GM23338 (cell line): ENCODE measurements around the gene CRAMP1. TPM values are rescaled to one million over a fixed set of nuclear protein-coding genes. Genes with fewer than 3 reads are reported as not detected.

ENCODE experiments used
- ATAC-seq: fragments of 200-7000 bp; cut with Tn5 transposase; 3 replicates; pipeline ENCODE4 v1.9.1; 2020
- DNase-seq: peaks from one replicate; pipeline ENCODE4 v3.0.0-alpha.2; 2015; ENCODE audit warnings: low spot score
- H2AFZ ChIP-seq: fragments of 200-600 bp; sonication (generic); 2 replicates; pipeline ENCODE4 v1.8.0; 2016; ENCODE audit warnings: antibody characterized with exemption, mild to moderate bottlenecking, moderate library complexity
- H3F3A ChIP-seq: fragments of 200-600 bp; sonication (generic); replicated peaks from 2 replicates; pipeline ENCODE4 v1.8.0; 2017; ENCODE audit warnings: antibody characterized with exemption, mixed run types, low read depth
- H3K27ac ChIP-seq: fragments of 200-600 bp; sonication (generic); 2 replicates; pipeline ENCODE4 v1.6.1; 2016; ENCODE audit warnings: low read depth
- H3K27me3 ChIP-seq: fragments of 200-600 bp; sonication (generic); 2 replicates; pipeline ENCODE4 v1.8.0; 2016; ENCODE audit warnings: mild to moderate bottlenecking, mixed run types, moderate library complexity; ENCODE audit not compliant: insufficient read depth
- H3K36me3 ChIP-seq: fragments of 200-600 bp; sonication (generic); 2 replicates; pipeline ENCODE4 v1.8.0; 2016; ENCODE audit warnings: mild to moderate bottlenecking; ENCODE audit not compliant: insufficient read depth
- H3K4me1 ChIP-seq: fragments of 200-600 bp; sonication (generic); 2 replicates; pipeline ENCODE4 v1.8.0; 2016; ENCODE audit warnings: mild to moderate bottlenecking, moderate library complexity; ENCODE audit not compliant: insufficient read depth
- H3K4me2 ChIP-seq: fragments of 200-600 bp; sonication (generic); 2 replicates; pipeline ENCODE4 v1.7.1; 2017; ENCODE audit warnings: mixed run types
- H3K4me3 ChIP-seq: fragments of 200-600 bp; sonication (generic); 2 replicates; pipeline ENCODE4 v1.6.1; 2016; ENCODE audit warnings: mixed run types
- H3K79me2 ChIP-seq: fragments of 200-600 bp; sonication (generic); replicated peaks from 2 replicates; pipeline ENCODE4 v1.8.0; 2017; ENCODE audit warnings: mild to moderate bottlenecking; ENCODE audit not compliant: insufficient read depth
- H3K9me2 ChIP-seq: fragments of 200-600 bp; sonication (generic); 2 replicates; pipeline ENCODE4 v1.8.0; 2017; ENCODE audit not compliant: insufficient read depth
- H4K20me1 ChIP-seq: fragments of 200-600 bp; sonication (generic); replicated peaks from 2 replicates; pipeline ENCODE4 v1.8.0; 2017; ENCODE audit warnings: mild to moderate bottlenecking; ENCODE audit not compliant: insufficient read depth
- H3K27ac Mint-ChIP-seq: 2 replicates; pipeline ENCODE4 v1.8.0; 2020; ENCODE audit warnings: inconsistent platforms, mild to moderate bottlenecking, moderate library complexity, mixed read lengths
- H3K27me3 Mint-ChIP-seq: 3 replicates; pipeline ENCODE4 v1.8.0; 2022; ENCODE audit warnings: low read depth, mild to moderate bottlenecking, moderate library complexity, mixed read lengths, inconsistent platforms; ENCODE audit not compliant: insufficient read depth, poor library complexity
- H3K36me3 Mint-ChIP-seq: 3 replicates; pipeline ENCODE4 v1.8.0; 2021; ENCODE audit warnings: low read depth, mild to moderate bottlenecking, inconsistent platforms, moderate library complexity, mixed read lengths
- H3K4me1 Mint-ChIP-seq: 3 replicates; pipeline ENCODE4 v1.8.0; 2020; ENCODE audit warnings: mild to moderate bottlenecking, inconsistent platforms, mixed read lengths
- H3K4me3 Mint-ChIP-seq: 3 replicates; pipeline ENCODE4 v1.8.0; 2021; ENCODE audit warnings: moderate library complexity, mild to moderate bottlenecking, inconsistent platforms, mixed read lengths
- H3K9me3 Mint-ChIP-seq: 3 replicates; pipeline ENCODE4 v1.8.0; 2020; ENCODE audit warnings: moderate library complexity, mild to moderate bottlenecking, inconsistent platforms, mixed read lengths
- CREB1 ChIP-seq: fragments of 250-450 bp; sonication (Bioruptor Pico); IDR thresholded peaks from 2 replicates; pipeline ENCODE4 v1.5.0; 2020; ENCODE audit warnings: low read depth, mild to moderate bottlenecking, moderate library complexity
- EZH2 ChIP-seq: fragments of 200-600 bp; sonication (generic); IDR thresholded peaks from one replicate; pipeline ENCODE4 v1.8.0; 2017; ENCODE audit warnings: antibody characterized with exemption, mild to moderate bottlenecking, low read depth; ENCODE audit not compliant: unreplicated experiment
- EZH2phosphoT487 ChIP-seq: fragments of 200-600 bp; sonication (generic); IDR thresholded peaks from one replicate; pipeline ENCODE4 v1.8.1; 2018; ENCODE audit warnings: antibody characterized with exemption; ENCODE audit not compliant: unreplicated experiment
- JUNB ChIP-seq: IDR thresholded peaks from one replicate; pipeline ENCODE4 v1.6.1; 2016; ENCODE audit warnings: antibody characterized with exemption; ENCODE audit not compliant: unreplicated experiment
- NANOG ChIP-seq: IDR thresholded peaks from 2 replicates; pipeline ENCODE4 v1.6.1; 2016; ENCODE audit warnings: antibody characterized with exemption, borderline replicate concordance
- POLR2AphosphoS5 ChIP-seq: IDR thresholded peaks from 2 replicates; pipeline ENCODE4 v1.6.1; 2016; ENCODE audit warnings: antibody characterized with exemption, low read depth
- STAT1 ChIP-seq: IDR thresholded peaks from one replicate; pipeline ENCODE4 v1.6.1; 2016; ENCODE audit warnings: antibody characterized with exemption; ENCODE audit not compliant: unreplicated experiment
- ZNF114 ChIP-seq: fragments of 250-450 bp; sonication (Bioruptor Pico); IDR thresholded peaks from 2 replicates; pipeline ENCODE4 v1.5.0; 2020; ENCODE audit warnings: mild to moderate bottlenecking, moderate library complexity
- ZNF331 ChIP-seq: fragments of 250-450 bp; sonication (Bioruptor Pico); IDR thresholded peaks from 2 replicates; pipeline ENCODE4 v1.5.0; 2020; ENCODE audit warnings: low read depth, mild to moderate bottlenecking, moderate library complexity
- polyA plus RNA-seq: library from polyadenylated mRNA; unstranded; fragments of >200 nt; fragmentation: Nextera tagmentation; extraction: Ambion mirVana; gene quantifications from 2 replicates; pipeline ENCODE4 v1.2.1, GENCODE V29; 2016
- total RNA-seq: library from RNA; depleted of rRNA; stranded (reverse); fragments of >200 nt; shearing (Covaris generic); gene quantifications from 2 replicates; pipeline ENCODE4 v1.2.3, GENCODE V29; 2014
- TF ChIP-seq, protein P1 (sequence below): IDR thresholded peaks from 2 replicates; pipeline ENCODE4 v1.6.1; 2016; ENCODE audit warnings: antibody characterized with exemption
- TF ChIP-seq, protein P2 (sequence below), 2 experiments: fragments of 200-600 bp in 1 of 2; sonication (generic) in 1 of 2; conservative IDR thresholded peaks; 2 replicates each; pipeline versions ENCODE4 v1.5.1 to v1.6.1; 2016 to 2017; ENCODE audit warnings: antibody characterized with exemption in 2 of 2, low read depth in 2 of 2, mild to moderate bottlenecking in 2 of 2, moderate library complexity in 1 of 2
- TF ChIP-seq, protein P3 (sequence below): fragments of 250-450 bp; sonication (Bioruptor Pico); IDR thresholded peaks from 2 replicates; pipeline ENCODE4 v1.5.0; 2020; ENCODE audit warnings: mild to moderate bottlenecking, moderate library complexity
- TF ChIP-seq, protein P4 (sequence below): IDR thresholded peaks from one replicate; pipeline ENCODE4 v1.6.1; 2018; ENCODE audit warnings: antibody characterized with exemption; ENCODE audit not compliant: unreplicated experiment

CRAMP1 gene
- total and polyA plus RNA-seq, 2 experiments from 2014 or later = 3.4 to 16.7 TPM

DNA sequence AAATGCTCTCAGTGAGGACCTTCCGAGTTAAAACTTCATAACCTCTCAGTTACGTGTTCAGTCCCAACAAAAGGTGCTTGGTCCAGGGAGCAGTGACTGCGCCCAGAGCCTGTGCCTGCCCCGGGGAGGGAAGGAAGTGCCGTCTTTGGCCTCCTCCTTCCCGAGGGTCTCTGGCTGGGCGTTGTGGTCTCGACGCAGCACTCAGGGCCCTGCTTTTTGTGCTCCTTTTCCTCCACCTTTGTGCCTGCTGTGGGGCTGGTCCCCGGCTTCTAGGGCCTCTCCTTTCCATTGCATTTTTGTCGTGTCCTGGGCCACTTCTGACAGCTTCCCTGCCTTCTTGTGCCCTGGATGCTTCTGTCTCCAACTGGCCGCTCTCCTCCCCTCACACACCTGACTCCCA, 29.1 kb downstream of the CRAMP1 start:
- H3K4me1 Mint-ChIP-seq = no peaks in the 10 kb centered on the region; the same call in 2 of the 3 replicates
- Histone ChIP-seq H3K27me3 (no peaks in the 10 kb centered on the region), H3K4me2 (no peak overlapping the region), H3K36me3 (peaks cover 8% of the 10 kb centered on the region), H3K4me1 (no peaks in the 10 kb centered on the region), H3K4me3 (no peak overlapping the region), H2AFZ (no peak overlapping the region), H3K79me2 (no peaks in the 10 kb centered on the region; the same call in 1 of the 2 replicates), H4K20me1 (peaks cover 7% of the 10 kb centered on the region; the same call in 1 of the 2 replicates), H3F3A (no peaks in the 10 kb centered on the region), H3K27ac (no peak overlapping the region), H3K9me2 (no peaks in the 10 kb centered on the region)
- H3K27ac Mint-ChIP-seq = no peak overlapping the region
- no peak for ATAC-seq
- H3K9me3 Mint-ChIP-seq = no peaks in the 10 kb centered on the region
- H3K27me3 Mint-ChIP-seq = peaks cover 5% of the 10 kb centered on the region
- H3K36me3 Mint-ChIP-seq = peaks cover 63% of the 10 kb centered on the region
- no peak overlapping the region for H3K4me3 Mint-ChIP-seq
- TF ChIP-seq EZH2phosphoT487 (no peak), ZNF114 (no peak), POLR2AphosphoS5 (no peak), EZH2 (no peak), ZNF331 (CRISPR knock-in tag) (no peak), CREB1 (no peak), JUNB (no peak), NANOG (no peak), STAT1 (no peak)
- TF ChIP-seq, protein P1, sequence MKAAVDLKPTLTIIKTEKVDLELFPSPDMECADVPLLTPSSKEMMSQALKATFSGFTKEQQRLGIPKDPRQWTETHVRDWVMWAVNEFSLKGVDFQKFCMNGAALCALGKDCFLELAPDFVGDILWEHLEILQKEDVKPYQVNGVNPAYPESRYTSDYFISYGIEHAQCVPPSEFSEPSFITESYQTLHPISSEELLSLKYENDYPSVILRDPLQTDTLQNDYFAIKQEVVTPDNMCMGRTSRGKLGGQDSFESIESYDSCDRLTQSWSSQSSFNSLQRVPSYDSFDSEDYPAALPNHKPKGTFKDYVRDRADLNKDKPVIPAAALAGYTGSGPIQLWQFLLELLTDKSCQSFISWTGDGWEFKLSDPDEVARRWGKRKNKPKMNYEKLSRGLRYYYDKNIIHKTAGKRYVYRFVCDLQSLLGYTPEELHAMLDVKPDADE = no peak
- TF ChIP-seq, protein P2, sequence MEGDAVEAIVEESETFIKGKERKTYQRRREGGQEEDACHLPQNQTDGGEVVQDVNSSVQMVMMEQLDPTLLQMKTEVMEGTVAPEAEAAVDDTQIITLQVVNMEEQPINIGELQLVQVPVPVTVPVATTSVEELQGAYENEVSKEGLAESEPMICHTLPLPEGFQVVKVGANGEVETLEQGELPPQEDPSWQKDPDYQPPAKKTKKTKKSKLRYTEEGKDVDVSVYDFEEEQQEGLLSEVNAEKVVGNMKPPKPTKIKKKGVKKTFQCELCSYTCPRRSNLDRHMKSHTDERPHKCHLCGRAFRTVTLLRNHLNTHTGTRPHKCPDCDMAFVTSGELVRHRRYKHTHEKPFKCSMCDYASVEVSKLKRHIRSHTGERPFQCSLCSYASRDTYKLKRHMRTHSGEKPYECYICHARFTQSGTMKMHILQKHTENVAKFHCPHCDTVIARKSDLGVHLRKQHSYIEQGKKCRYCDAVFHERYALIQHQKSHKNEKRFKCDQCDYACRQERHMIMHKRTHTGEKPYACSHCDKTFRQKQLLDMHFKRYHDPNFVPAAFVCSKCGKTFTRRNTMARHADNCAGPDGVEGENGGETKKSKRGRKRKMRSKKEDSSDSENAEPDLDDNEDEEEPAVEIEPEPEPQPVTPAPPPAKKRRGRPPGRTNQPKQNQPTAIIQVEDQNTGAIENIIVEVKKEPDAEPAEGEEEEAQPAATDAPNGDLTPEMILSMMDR (conservative IDR thresholded peaks at IDR 0.05; ENCODE audit: low read depth in 2 of 2) = no peak
- TF ChIP-seq, protein P3, sequence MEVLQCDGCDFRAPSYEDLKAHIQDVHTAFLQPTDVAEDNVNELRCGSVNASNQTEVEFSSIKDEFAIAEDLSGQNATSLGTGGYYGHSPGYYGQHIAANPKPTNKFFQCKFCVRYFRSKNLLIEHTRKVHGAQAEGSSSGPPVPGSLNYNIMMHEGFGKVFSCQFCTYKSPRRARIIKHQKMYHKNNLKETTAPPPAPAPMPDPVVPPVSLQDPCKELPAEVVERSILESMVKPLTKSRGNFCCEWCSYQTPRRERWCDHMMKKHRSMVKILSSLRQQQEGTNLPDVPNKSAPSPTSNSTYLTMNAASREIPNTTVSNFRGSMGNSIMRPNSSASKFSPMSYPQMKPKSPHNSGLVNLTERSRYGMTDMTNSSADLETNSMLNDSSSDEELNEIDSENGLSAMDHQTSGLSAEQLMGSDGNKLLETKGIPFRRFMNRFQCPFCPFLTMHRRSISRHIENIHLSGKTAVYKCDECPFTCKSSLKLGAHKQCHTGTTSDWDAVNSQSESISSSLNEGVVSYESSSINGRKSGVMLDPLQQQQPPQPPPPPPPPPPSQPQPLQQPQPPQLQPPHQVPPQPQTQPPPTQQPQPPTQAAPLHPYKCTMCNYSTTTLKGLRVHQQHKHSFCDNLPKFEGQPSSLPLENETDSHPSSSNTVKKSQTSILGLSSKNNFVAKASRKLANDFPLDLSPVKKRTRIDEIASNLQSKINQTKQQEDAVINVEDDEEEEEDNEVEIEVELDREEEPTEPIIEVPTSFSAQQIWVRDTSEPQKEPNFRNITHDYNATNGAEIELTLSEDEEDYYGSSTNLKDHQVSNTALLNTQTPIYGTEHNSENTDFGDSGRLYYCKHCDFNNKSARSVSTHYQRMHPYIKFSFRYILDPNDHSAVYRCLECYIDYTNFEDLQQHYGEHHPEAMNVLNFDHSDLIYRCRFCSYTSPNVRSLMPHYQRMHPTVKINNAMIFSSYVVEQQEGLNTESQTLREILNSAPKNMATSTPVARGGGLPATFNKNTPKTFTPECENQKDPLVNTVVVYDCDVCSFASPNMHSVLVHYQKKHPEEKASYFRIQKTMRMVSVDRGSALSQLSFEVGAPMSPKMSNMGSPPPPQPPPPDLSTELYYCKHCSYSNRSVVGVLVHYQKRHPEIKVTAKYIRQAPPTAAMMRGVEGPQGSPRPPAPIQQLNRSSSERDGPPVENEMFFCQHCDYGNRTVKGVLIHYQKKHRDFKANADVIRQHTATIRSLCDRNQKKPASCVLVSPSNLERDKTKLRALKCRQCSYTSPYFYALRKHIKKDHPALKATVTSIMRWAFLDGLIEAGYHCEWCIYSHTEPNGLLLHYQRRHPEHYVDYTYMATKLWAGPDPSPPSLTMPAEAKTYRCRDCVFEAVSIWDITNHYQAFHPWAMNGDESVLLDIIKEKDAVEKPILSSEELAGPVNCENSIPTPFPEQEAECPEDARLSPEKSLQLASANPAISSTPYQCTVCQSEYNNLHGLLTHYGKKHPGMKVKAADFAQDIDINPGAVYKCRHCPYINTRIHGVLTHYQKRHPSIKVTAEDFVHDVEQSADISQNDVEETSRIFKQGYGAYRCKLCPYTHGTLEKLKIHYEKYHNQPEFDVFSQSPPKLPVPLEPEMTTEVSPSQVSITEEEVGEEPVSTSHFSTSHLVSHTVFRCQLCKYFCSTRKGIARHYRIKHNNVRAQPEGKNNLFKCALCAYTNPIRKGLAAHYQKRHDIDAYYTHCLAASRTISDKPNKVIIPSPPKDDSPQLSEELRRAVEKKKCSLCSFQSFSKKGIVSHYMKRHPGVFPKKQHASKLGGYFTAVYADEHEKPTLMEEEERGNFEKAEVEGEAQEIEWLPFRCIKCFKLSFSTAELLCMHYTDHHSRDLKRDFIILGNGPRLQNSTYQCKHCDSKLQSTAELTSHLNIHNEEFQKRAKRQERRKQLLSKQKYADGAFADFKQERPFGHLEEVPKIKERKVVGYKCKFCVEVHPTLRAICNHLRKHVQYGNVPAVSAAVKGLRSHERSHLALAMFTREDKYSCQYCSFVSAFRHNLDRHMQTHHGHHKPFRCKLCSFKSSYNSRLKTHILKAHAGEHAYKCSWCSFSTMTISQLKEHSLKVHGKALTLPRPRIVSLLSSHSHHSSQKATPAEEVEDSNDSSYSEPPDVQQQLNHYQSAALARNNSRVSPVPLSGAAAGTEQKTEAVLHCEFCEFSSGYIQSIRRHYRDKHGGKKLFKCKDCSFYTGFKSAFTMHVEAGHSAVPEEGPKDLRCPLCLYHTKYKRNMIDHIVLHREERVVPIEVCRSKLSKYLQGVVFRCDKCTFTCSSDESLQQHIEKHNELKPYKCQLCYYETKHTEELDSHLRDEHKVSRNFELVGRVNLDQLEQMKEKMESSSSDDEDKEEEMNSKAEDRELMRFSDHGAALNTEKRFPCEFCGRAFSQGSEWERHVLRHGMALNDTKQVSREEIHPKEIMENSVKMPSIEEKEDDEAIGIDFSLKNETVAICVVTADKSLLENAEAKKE (CRISPR knock-in tag) = no peak
- TF ChIP-seq, protein P4, sequence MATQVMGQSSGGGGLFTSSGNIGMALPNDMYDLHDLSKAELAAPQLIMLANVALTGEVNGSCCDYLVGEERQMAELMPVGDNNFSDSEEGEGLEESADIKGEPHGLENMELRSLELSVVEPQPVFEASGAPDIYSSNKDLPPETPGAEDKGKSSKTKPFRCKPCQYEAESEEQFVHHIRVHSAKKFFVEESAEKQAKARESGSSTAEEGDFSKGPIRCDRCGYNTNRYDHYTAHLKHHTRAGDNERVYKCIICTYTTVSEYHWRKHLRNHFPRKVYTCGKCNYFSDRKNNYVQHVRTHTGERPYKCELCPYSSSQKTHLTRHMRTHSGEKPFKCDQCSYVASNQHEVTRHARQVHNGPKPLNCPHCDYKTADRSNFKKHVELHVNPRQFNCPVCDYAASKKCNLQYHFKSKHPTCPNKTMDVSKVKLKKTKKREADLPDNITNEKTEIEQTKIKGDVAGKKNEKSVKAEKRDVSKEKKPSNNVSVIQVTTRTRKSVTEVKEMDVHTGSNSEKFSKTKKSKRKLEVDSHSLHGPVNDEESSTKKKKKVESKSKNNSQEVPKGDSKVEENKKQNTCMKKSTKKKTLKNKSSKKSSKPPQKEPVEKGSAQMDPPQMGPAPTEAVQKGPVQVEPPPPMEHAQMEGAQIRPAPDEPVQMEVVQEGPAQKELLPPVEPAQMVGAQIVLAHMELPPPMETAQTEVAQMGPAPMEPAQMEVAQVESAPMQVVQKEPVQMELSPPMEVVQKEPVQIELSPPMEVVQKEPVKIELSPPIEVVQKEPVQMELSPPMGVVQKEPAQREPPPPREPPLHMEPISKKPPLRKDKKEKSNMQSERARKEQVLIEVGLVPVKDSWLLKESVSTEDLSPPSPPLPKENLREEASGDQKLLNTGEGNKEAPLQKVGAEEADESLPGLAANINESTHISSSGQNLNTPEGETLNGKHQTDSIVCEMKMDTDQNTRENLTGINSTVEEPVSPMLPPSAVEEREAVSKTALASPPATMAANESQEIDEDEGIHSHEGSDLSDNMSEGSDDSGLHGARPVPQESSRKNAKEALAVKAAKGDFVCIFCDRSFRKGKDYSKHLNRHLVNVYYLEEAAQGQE = no peak
- no peak for DNase-seq
